HCT116 (cell line): Measurements from ENCODE around the gene RHBDD1. TPM values are rescaled to one million over a fixed set of nuclear protein-coding genes. Genes with fewer than 3 reads are reported as not detected.

ENCODE experiments used
- ATAC-seq: fragments of 200-7000 bp; cut with Tn5 transposase; 2 replicates; pipeline ENCODE4 v1.9.1; 2020; ENCODE audit warnings: mild to moderate bottlenecking, moderate library complexity
- BruUV-seq: library from RNA; stranded (reverse); fragments of 400-500 nt; replicated peaks from 2 replicates; lab custom pipeline; 2021; lab: Mats Ljungman, UMichigan
- CTCF ChIA-PET: fragments of 300-600 bp; sonication (Branson Sonifier 250); formaldehyde crosslinking; loops from one replicate; lab custom pipeline; 2021; ENCODE audit warnings: antibody characterized with exemption; lab: Charles Lee
- POLR2A ChIA-PET: fragments of 300-600, 350-600 bp; sonication (Branson Sonifier 250); formaldehyde crosslinking; loops from one replicate; lab custom pipeline; 2021; ENCODE audit warnings: antibody characterized with exemption; lab: Charles Lee
- RAD21 ChIA-PET, 2 experiments: fragments of 300-600 bp; sonication (Branson Sonifier 250); formaldehyde crosslinking; loops; one replicate each; lab custom pipeline; 2023; ENCODE audit warnings: low total read pairs in 2 of 2; ENCODE audit not compliant: uncharacterized antibody in 2 of 2, unreplicated experiment in 2 of 2, low non-redundant PET in 1 of 2; lab: Charles Lee
- DNase-seq: peaks from one replicate; pipeline ENCODE4 v3.0.0-alpha.2; 2010; ENCODE audit warnings: low read depth, low spot score
- H2AFZ ChIP-seq: fragments of 200-600 bp; shearing (Covaris generic), sonication (generic); 2 replicates; pipeline ENCODE4 v1.6.1; 2017; ENCODE audit warnings: low read depth, mixed run types, mixed read lengths, antibody characterized with exemption, low read length; ENCODE audit not compliant: poor library complexity, severe bottlenecking
- H3K27ac ChIP-seq: 2 replicates; pipeline ENCODE4 v1.5.1; 2012; ENCODE audit warnings: low read depth, low read length
- H3K27me3 ChIP-seq: fragments of 200-600 bp; sonication (generic); 2 replicates; pipeline ENCODE4 v1.6.1; 2016; ENCODE audit warnings: mixed run types, low read length, mixed read lengths; ENCODE audit not compliant: insufficient read depth
- H3K36me3 ChIP-seq, 2 experiments: fragments of 200-500 bp in 1 of 2; fragments of 200-600 bp in 1 of 2; sonication (Bioruptor generic) in 1 of 2; sonication (generic) in 1 of 2; 2 replicates each; pipeline versions ENCODE4 v1.5.1 to v1.6.1; 2014 to 2016; ENCODE audit warnings: low read length in 2 of 2, inconsistent platforms in 1 of 2, mixed read lengths in 1 of 2, mixed run types in 1 of 2; ENCODE audit not compliant: insufficient read depth in 2 of 2, control insufficient read depth in 1 of 2
- H3K4me1 ChIP-seq, 2 experiments: fragments of 200-600 bp in 1 of 2; sonication (generic) in 1 of 2; 2 replicates each; pipeline versions ENCODE4 v1.5.1 to v1.6.1; 2012 to 2017; ENCODE audit warnings: low read length in 2 of 2, inconsistent platforms in 1 of 2, mild to moderate bottlenecking in 1 of 2, mixed read lengths in 1 of 2, mixed run types in 1 of 2, moderate library complexity in 1 of 2; ENCODE audit not compliant: insufficient read depth in 2 of 2, control insufficient read depth in 1 of 2
- H3K4me2 ChIP-seq: fragments of 200-600 bp; sonication (generic); 2 replicates; pipeline ENCODE4 v1.6.1; 2017; ENCODE audit warnings: mixed run types, low read length, mixed read lengths
- H3K4me3 ChIP-seq, 2 experiments: fragments of 200-600 bp in 1 of 2; sonication (generic) in 1 of 2; replicated peaks in 1 of 2; 2 replicates each; pipeline ENCODE4 v1.5.1; 2011 to 2016; ENCODE audit warnings: low read length in 2 of 2, control low read depth in 1 of 2, low read depth in 1 of 2, mild to moderate bottlenecking in 1 of 2, mixed read lengths in 1 of 2, mixed run types in 1 of 2
- H3K79me2 ChIP-seq: fragments of 200-600 bp; sonication (generic); 2 replicates; pipeline ENCODE4 v1.6.1; 2017; ENCODE audit warnings: mild to moderate bottlenecking, mixed run types, low read length, moderate library complexity, mixed read lengths; ENCODE audit not compliant: insufficient read depth
- H3K9ac ChIP-seq: fragments of 200-600 bp; sonication (generic); 2 replicates; pipeline ENCODE4 v1.6.1; 2016; ENCODE audit warnings: low read length, mixed read lengths
- H3K9me2 ChIP-seq: fragments of 200-600 bp; sonication (generic), shearing (Covaris generic); 2 replicates; pipeline ENCODE4 v1.6.1; 2017; ENCODE audit warnings: mixed run types, mild to moderate bottlenecking, moderate library complexity; ENCODE audit not compliant: insufficient read depth
- H3K9me3 ChIP-seq, 2 experiments: fragments of 200-500 bp in 1 of 2; fragments of 200-600 bp in 1 of 2; sonication (Bioruptor generic) in 1 of 2; sonication (generic) in 1 of 2; 2 replicates each; pipeline ENCODE4 v1.6.1; 2014 to 2017; ENCODE audit warnings: low read length in 2 of 2, mixed read lengths in 2 of 2, inconsistent platforms in 1 of 2, low read depth in 1 of 2, mild to moderate bottlenecking in 1 of 2, mixed run types in 1 of 2, moderate library complexity in 1 of 2; ENCODE audit not compliant: control insufficient read depth in 1 of 2, insufficient read depth in 1 of 2
- H4K20me1 ChIP-seq: fragments of 200-600 bp; sonication (generic), shearing (Covaris generic); 2 replicates; pipeline ENCODE4 v1.6.1; 2017; ENCODE audit warnings: mixed run types, mild to moderate bottlenecking, moderate library complexity; ENCODE audit not compliant: insufficient read depth
- ATF3 ChIP-seq: IDR thresholded peaks from 2 replicates; pipeline ENCODE4 v1.6.1; 2012
- CBX3 ChIP-seq: IDR thresholded peaks from 2 replicates; pipeline ENCODE4 v1.6.1; 2012; ENCODE audit warnings: low read depth
- CEBPB ChIP-seq: IDR thresholded peaks from 2 replicates; pipeline ENCODE4 v1.6.1; 2012; ENCODE audit warnings: low read depth
- EGR1 ChIP-seq: IDR thresholded peaks from 2 replicates; pipeline ENCODE4 v1.6.1; 2012; ENCODE audit warnings: low read depth
- ELF1 ChIP-seq: IDR thresholded peaks from 2 replicates; pipeline ENCODE4 v1.6.1; 2012; ENCODE audit warnings: low read depth, borderline replicate concordance
- EZH2 ChIP-seq: fragments of 200-600 bp; sonication (generic); IDR thresholded peaks from 2 replicates; pipeline ENCODE4 v1.6.1; 2017; ENCODE audit warnings: antibody characterized with exemption, mixed run types
- EZH2phosphoT487 ChIP-seq: fragments of 200-600 bp; IDR thresholded peaks from 2 replicates; pipeline ENCODE4 v1.6.1; 2018; ENCODE audit warnings: antibody characterized with exemption, borderline replicate concordance
- POLR2A ChIP-seq: IDR thresholded peaks from 2 replicates; pipeline ENCODE4 v1.7.0; 2011; ENCODE audit warnings: borderline replicate concordance; ENCODE audit not compliant: insufficient read depth, insufficient read length; ENCODE audit errors: extremely low read depth
- POLR2AphosphoS5 ChIP-seq: IDR thresholded peaks from 2 replicates; pipeline ENCODE4 v1.6.1; 2011; ENCODE audit warnings: mild to moderate bottlenecking, low read depth, low read length, moderate library complexity
- REST ChIP-seq: IDR thresholded peaks from 2 replicates; pipeline ENCODE4 v1.6.1; 2012; ENCODE audit warnings: low read depth
- SIN3A ChIP-seq: IDR thresholded peaks from 2 replicates; pipeline ENCODE4 v1.6.1; 2012; ENCODE audit warnings: low read depth
- SP1 ChIP-seq: IDR thresholded peaks from 2 replicates; pipeline ENCODE4 v1.6.1; 2012; ENCODE audit warnings: low read depth
- TCF7L2 ChIP-seq: IDR thresholded peaks from 2 replicates; pipeline ENCODE4 v1.7.0; 2011; ENCODE audit warnings: borderline replicate concordance, inconsistent platforms; ENCODE audit not compliant: insufficient read depth, insufficient read length; ENCODE audit errors: extremely low read depth
- YY1 ChIP-seq: IDR thresholded peaks from 2 replicates; pipeline ENCODE4 v1.6.1; 2011; ENCODE audit warnings: low read length, low read depth, moderate library complexity, mild to moderate bottlenecking; ENCODE audit not compliant: insufficient replicate concordance; ENCODE audit errors: extremely low read depth
- ZBTB33 ChIP-seq: IDR thresholded peaks from 2 replicates; pipeline ENCODE4 v1.6.1; 2011; ENCODE audit warnings: mild to moderate bottlenecking, low read length, moderate library complexity; ENCODE audit not compliant: insufficient replicate concordance; ENCODE audit errors: extremely low read depth
- ZFX ChIP-seq: fragments of 450-650 bp; IDR thresholded peaks from 2 replicates; pipeline ENCODE4 v1.6.1; 2017
- ZNF274 ChIP-seq: fragments of 200-500 bp; sonication (Bioruptor generic); IDR thresholded peaks from 2 replicates; pipeline ENCODE4 v1.6.1; 2014; ENCODE audit warnings: mild to moderate bottlenecking, low read depth, low read length, inconsistent platforms
- intact Hi-C: fragments of 100-400 bp; cut with micrococcal nuclease; formaldehyde crosslinking; loops from 2 replicates; pipeline ENCODE4 v1.10.0; 2022
- total RNA-seq: library from RNA; stranded (reverse); gene quantifications from one replicate; pipeline ENCODE4 v1.2.1, GENCODE V29; 2021; ENCODE audit not compliant: unreplicated experiment
- TF ChIP-seq, protein P1 (sequence below): IDR thresholded peaks from 2 replicates; pipeline ENCODE4 v1.6.1; 2012
- TF ChIP-seq, protein P2 (sequence below), 3 experiments: fragments of 200-600 bp in 1 of 3; sonication (generic) in 1 of 3; IDR thresholded peaks in 2 of 3; conservative IDR thresholded peaks in 1 of 3; 2 replicates each; pipeline ENCODE4 v1.5.1; 2012 to 2017; ENCODE audit warnings: low read depth in 2 of 3, low read length in 2 of 3, antibody characterized with exemption in 1 of 3, borderline replicate concordance in 1 of 3, control low read depth in 1 of 3, mild to moderate bottlenecking in 1 of 3, mixed read lengths in 1 of 3, mixed run types in 1 of 3, moderate library complexity in 1 of 3; ENCODE audit not compliant: insufficient read depth in 1 of 3

RHBDD1 gene
- total RNA-seq, 1 experiment from 2014 or later = 73.8 TPM

DNA sequence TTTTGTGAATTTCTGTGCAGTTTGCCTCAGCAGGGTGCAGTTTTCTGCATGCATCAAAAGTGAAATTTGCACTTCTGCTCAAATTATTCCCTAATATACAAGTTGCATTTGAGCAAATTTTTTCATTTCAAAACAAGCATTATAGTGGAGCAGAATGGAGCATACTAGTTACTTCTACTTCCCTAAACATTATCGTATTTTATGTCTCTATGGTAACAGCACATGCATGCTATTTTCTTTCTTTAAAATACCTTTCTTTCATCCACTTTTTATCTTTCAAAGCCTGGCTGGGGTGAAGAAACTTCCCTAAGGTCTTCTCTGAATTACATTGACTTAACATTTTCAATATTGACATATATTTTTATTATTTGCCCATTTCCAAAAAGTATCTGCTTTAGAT is 11.2 kb downstream of the RHBDD1 start:
- DNase-seq = no peak
- Histone ChIP-seq H2AFZ (no peak overlapping the region), H3K4me2 (no peak overlapping the region), H3K79me2 (peaks cover 61% of the 10 kb centered on the region), H3K4me1 (no peaks in the 10 kb centered on the region), H3K27me3 (no peaks in the 10 kb centered on the region), H3K9me2 (no peaks in the 10 kb centered on the region), H4K20me1 (no peaks in the 10 kb centered on the region), H3K27ac (no peak overlapping the region), H3K4me3 (no peak overlapping the region), H3K9me3 (peaks cover 0 to 3% of the 10 kb centered on the region in 2 experiments; a peak in 1 of 4 replicates), H3K36me3 (no peaks in the 10 kb centered on the region), H3K9ac (no peak overlapping the region)
- intact Hi-C loops = no loop called here
- CTCF ChIA-PET = no interaction called here
- RAD21 ChIA-PET = no interaction called here
- TF ChIP-seq CEBPB (no peak), YY1 (no peak), ZBTB33 (no peak), ZFX (no peak), TCF7L2 (no peak), POLR2A (no peak), REST (no peak), ATF3 (no peak), SIN3A (no peak), CBX3 (no peak), EGR1 (no peak), ZNF274 (no peak), EZH2phosphoT487 (no peak), EZH2 (no peak), SP1 (no peak), ELF1 (no peak), POLR2AphosphoS5 (no peak)
- TF ChIP-seq, protein P1, sequence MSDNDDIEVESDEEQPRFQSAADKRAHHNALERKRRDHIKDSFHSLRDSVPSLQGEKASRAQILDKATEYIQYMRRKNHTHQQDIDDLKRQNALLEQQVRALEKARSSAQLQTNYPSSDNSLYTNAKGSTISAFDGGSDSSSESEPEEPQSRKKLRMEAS = no peak
- TF ChIP-seq, protein P2, sequence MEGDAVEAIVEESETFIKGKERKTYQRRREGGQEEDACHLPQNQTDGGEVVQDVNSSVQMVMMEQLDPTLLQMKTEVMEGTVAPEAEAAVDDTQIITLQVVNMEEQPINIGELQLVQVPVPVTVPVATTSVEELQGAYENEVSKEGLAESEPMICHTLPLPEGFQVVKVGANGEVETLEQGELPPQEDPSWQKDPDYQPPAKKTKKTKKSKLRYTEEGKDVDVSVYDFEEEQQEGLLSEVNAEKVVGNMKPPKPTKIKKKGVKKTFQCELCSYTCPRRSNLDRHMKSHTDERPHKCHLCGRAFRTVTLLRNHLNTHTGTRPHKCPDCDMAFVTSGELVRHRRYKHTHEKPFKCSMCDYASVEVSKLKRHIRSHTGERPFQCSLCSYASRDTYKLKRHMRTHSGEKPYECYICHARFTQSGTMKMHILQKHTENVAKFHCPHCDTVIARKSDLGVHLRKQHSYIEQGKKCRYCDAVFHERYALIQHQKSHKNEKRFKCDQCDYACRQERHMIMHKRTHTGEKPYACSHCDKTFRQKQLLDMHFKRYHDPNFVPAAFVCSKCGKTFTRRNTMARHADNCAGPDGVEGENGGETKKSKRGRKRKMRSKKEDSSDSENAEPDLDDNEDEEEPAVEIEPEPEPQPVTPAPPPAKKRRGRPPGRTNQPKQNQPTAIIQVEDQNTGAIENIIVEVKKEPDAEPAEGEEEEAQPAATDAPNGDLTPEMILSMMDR (IDR thresholded peaks at IDR 0.05 in 2 of 3, conservative IDR thresholded peaks at IDR 0.05 in 1 of 3; ENCODE audit: borderline replicate concordance in 1 of 3, insufficient read depth in 1 of 3, low read depth in 2 of 3, low read length in 2 of 3) = no peak
- POLR2A ChIA-PET = no interaction called here
- ATAC-seq = no peak
- no TSS peak for BruUV-seq
